ENCODE measurements around the gene NRN1L.

DNA sequence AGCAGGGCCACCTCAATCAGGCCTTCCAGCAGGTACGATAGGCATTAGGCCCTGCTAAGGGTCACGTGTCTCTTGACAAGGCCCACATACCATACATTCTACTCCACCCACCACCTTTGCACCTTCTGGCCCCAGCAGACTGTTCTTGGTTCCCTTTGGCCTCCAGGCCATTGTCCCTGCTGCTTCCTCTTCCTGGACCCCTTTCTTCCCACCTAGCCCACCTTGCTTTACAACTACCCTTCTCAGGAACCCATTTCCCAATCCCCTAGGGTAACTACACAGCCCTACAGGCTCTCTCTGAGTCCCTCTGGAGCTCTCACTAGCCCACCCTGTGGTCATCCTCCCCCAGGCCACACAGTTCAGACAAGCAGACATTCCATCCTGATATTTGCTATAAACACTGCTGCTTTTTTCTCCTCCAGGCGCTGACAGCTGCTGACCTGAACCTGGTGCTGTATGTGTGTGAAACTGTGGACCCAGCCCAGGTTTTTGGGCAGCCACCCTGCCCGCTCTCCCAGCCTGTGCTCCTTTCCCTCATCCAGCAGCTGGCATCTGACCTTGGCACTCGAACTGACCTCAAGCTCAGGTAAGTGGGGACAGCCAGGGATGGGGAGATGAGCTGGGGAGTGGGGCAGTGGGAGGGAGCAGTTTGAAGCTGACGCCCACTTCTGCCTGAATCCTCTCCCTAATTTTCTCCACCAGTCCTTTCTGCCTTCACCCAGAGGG is 1.4 kb upstream of the NRN1L start:
- TF ChIP-seq, protein P1, sequence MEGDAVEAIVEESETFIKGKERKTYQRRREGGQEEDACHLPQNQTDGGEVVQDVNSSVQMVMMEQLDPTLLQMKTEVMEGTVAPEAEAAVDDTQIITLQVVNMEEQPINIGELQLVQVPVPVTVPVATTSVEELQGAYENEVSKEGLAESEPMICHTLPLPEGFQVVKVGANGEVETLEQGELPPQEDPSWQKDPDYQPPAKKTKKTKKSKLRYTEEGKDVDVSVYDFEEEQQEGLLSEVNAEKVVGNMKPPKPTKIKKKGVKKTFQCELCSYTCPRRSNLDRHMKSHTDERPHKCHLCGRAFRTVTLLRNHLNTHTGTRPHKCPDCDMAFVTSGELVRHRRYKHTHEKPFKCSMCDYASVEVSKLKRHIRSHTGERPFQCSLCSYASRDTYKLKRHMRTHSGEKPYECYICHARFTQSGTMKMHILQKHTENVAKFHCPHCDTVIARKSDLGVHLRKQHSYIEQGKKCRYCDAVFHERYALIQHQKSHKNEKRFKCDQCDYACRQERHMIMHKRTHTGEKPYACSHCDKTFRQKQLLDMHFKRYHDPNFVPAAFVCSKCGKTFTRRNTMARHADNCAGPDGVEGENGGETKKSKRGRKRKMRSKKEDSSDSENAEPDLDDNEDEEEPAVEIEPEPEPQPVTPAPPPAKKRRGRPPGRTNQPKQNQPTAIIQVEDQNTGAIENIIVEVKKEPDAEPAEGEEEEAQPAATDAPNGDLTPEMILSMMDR (conservative IDR thresholded peaks at IDR 0.05) = no peak
- no peak for TF ChIP-seq EZH2 (IDR thresholded peaks at IDR 0.05; ENCODE audit: low read depth)

Data from PC-9 (cell line).